NCI-H146 treated with DMSO at 0.1 percent for 48 hours (cell line): ENCODE data around the gene ANKRD22.
A peak's percentile ranks its signal among the peaks of the same experiment; 100 is the strongest.
"Not testable (repeated sequence)": the region's sequence is repeated elsewhere in the genome, so short reads cannot be mapped to it uniquely, and the experiment has no call there.

Source experiments
- DNase-seq: peaks from one replicate; lab custom pipeline; 2025; ENCODE audit not compliant: unreplicated experiment; lab: John Stamatoyannopoulos, UW

The ANKRD22 gene

DNA sequence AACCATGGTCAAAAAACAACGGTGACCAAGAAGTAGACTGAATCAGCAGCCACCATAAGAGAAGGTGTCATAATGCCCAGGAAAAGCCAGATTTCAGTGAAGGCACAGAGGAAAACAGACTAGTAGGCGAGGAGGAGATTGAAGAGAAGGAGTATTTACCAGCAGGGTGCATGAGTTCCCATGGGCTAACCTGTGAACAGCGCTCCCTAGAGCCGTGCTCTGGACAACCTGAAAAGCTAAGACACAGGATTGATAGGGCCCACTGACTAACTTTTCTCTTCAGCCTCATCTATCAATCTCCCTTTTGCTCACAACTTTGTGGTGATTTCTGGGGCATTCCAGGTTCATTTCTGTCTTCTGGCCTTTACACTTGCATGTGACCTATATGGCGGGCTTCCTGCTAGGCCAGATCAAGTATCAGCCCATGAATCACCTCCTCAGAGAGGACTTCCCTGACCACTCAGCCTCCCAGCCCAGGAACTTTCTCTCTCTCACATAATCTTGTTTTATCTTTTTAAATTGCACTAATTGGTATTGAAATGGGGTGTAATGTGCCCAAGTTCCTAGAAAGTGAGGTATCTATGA lies 12.8 kb downstream of the ANKRD22 start:
- DNase-seq: no peak

DNA sequence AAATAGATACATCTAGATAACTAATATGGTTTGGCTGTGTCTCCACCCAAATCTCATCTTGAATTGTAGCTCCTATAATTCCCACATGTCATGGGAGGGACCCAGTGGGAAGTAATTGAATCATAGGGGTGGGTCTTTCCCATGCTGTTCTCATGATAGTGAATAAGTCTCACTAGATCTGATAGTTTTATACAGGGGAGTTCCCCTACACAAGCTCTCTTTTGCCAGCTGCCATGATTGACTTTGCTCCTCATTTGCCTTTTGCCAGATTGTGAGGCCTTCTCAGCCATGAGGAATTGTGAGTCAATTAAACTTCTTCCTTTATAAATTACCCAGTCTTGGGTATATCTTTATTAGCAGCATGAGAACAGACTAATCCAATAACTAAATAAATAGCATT lies 14.0 kb downstream of the ANKRD22 start:
- not testable (repeated sequence) for DNase-seq

DNA sequence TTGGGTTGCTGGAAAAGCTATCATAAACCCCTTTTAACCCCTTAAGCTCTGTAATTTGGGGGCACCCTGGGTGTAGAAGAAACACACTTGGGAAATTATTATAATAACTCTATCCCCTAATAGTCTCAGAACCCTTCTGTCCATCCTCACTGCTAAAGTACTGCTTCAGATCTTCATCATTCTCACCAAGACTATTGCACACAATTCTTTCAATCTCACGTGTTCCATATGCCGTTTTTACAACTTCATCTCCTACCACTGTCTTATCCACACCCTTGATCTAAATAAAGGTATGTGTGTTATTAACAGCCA lies 15.8 kb downstream of the ANKRD22 start:
- DNase-seq: no peak

- peak; percentile 68 for DNase-seq
These were observed 16.3 kb downstream of the ANKRD22 start for GRCh38 chr10:88835096-88835909.

DNA sequence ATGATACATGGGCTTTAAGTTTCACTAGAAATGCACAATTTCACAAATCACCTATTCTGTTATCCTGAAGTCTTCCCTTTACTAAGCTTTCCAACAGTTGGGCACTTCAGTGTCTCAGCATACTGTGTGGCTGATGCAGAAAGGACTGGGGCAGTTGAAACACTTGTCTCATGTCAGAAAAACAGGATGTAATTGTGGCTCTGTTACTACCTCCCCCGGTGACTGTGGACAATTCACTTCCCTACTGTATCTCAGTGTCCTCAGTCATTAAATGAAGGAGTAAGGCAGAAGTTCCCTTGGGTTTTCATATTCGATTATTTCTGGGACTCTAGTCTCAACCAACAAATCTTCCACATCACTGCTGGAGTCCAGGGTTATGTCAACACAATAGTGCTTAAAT lies 17.9 kb downstream of the ANKRD22 start:
- DNase-seq: no peak

GRCh38 chr10:88833156-88833555 lies 18.5 kb downstream of the ANKRD22 start:
- no peak for DNase-seq

- no peak for DNase-seq
These were observed 19.3 kb downstream of the ANKRD22 start for GRCh38 chr10:88832376-88832775.

GRCh38 chr10:88831709-88832108 lies 19.9 kb downstream of the ANKRD22 start:
- no peak for DNase-seq

DNA sequence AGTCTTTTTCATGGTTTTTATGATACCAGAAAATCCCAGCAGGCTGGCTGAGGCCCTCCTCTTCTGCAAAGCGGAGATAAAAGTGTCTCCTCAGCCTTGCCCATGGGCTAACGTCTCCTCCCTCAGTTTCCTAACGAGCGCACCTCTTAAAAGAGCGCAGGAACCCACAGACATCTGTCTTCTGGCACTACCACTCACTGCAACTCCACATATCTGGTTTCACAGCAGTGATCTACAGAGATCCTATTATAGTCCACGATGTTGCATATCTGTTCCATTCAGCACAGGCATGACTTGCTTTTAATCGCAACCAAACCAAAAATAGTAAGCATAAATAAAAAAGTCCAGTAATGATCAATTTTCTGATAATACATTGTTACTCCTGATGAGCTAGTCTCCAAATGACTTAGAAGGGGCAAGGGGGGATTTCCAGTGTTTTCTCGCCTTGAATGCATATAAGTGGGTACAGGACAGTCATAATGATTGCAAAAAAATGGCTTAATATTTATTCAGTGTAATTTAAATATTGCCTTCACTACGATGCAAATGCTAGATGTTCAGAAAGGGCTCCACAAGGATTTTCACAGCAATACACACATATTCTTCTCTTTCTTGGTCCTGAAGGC lies 20.9 kb downstream of the ANKRD22 start:
- no peak for DNase-seq

GRCh38 chr10:88828310-88828709 lies 23.3 kb downstream of the ANKRD22 start:
- no peak for DNase-seq

DNA sequence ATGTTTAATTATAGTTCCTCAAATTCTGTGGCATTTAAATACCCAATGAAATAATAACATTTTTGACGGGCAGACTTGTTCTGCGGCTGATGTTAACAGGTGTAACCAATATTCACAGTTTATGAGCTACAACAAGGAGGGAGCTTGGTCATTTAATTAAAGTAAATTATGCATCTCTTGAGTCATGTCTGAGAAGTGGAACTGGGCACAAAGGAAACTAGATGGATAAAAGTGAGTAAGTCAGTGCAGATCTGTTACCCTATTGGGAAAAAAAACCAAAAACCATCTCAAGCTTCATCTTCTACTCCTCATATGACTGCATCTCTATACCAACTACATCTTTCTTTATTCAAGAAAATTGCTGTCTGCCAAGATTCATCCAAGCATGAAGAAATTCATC lies 24.0 kb downstream of the ANKRD22 start:
- DNase-seq: no peak

- no peak for DNase-seq
These were observed 25.3 kb downstream of the ANKRD22 start for GRCh38 chr10:88826388-88826787.

DNA sequence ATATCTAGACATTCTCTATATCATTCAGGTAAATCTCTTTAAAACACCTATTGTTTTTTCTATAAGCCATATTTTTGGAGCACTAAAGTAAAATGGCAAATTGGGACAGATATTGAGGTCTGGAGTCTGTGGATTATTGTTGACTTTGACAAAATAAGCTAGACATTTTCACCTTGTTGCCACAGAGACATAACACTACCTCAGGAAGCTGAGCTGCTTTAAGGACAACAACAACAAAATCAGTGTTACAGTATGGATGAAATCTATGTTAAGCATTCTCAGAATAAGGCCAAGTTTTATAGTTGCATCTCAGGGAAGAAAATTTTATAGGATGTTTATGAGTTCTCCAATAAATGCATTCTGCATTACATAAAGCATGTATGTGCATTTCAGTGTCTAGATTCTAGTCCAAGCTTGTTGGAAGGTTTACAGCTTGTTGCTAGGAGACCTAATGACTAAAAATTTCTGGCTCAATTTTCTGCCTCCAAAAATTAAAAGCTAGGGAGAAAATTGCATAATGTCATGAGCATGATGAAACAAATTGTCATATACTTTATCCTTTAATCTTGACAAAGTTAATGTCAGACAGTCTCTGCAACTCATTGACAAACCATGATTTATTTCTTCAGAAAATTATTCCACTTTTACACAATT lies 30.8 kb downstream of the ANKRD22 start:
- no peak for DNase-seq

- no peak for DNase-seq
These were observed 32.4 kb downstream of the ANKRD22 start for GRCh38 chr10:88819290-88819689.

- DNase-seq: no peak
These were observed 38.4 kb downstream of the ANKRD22 start for GRCh38 chr10:88813200-88813599.

DNA sequence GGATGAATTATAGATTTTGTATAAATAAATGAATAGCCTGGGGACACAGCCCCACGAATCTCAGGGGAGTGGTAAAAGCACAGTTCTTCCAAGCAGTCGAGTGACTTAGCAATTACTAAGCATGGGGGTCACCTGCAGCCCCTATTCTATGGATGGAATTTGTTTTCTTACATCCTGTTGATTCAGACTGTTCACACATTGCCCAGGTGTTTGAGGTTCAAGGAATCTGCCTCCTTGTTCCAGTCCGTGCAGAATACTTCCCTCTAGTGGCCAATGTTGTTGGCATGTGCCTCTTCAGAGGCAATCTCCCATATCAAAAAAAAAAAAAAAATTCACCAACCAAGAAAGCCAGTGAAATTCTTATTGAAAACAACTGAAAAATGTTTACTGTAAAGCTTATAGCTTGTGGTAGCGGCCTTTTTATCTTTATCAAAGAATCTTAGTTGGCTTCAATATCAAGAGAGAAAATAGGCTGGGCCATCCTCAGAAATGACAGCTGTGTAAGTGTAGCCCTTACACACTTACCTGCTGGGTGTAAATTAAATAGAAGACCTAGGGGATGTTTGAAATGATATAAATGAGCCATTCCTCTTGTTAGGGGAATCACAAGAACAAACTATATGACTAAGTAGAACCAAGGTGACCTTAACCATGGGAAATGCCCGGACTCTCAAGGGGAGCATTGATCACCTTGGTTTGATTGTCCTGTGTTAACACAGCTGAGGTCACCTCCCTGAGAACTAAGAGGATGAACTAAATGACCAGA lies 41.3 kb downstream of the ANKRD22 start:
- DNase-seq: peak; percentile 86

DNA sequence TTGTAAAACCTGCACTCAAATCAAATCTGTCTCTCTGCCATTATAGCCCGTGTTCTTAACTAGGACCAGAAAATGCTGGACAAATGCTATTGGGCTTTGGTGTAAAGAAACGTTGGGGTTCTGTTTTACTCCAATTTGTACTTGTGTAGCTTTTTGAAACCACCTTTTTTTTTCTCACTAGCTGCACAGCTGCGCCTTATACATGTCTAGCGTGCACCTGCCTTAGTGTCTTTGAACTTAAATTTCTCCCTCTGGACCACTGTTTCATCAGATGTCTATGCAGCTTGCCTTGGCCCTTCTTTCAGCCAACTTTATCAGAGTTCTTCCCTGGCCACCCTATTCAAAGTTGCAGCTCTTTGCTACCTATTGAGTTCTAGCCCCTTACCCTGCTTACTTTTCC lies 42.0 kb downstream of the ANKRD22 start:
- no peak for DNase-seq

DNA sequence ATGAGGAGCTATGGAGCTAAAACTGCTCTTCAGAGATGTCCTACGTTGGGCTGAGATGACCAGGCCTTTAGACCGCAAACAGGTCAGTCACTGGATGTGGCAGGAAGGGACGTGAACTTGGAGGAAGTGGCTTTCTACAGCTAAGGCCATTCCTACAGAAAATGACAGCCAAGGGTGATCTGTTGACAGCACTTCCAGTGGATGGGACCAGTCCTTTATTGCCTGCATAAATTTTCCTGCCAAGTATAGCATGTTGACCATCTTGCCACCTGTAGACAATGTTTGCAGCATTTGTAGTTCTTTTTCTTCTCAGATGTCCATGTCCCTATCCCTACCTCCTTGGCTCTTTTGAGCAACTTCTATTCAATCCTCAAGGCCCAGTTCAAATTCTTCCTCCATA lies 45.7 kb downstream of the ANKRD22 start:
- no peak for DNase-seq

GRCh38 chr10:88805361-88805760 lies 46.3 kb downstream of the ANKRD22 start:
- no peak for DNase-seq

- no peak for DNase-seq
These were observed 47.4 kb downstream of the ANKRD22 start for GRCh38 chr10:88804083-88804812.

DNA sequence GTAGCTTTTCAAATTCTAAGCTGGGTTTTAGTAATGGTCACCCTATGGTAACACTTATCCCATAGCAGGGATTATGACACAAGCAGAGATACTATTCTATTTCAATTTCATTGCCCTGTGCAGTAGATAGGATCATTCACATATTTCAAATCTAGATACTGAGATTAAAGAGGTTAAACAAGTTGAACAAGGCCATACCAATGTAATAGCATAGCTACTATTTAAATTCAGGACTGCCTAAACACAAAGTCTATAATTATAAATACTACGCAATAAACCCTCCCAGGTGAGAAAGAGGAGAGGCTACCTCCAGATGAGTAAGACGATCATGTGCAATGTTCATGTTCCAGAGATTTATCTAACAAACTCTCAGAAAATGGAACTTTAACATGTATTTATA lies 48.0 kb downstream of the ANKRD22 start:
- DNase-seq: no peak
